ENCODE data around the gene LOXL3.
A peak's percentile ranks its signal among the peaks of the same experiment; 100 is the strongest.

Gene LOXL3

GRCh38 chr2:74482801-74483674 lies 70.7 kb downstream of the LOXL3 start, which contains the start of the genes CCDC142 and TTC31:
Gene CCDC142, minus strand, starts transcription at chr2:74482998. Its CDS starts 161 bp downstream, at chr2:74482837.
Gene TTC31, plus strand, starts transcription at chr2:74483081. Its CDS starts 15 bp downstream, at chr2:74483096.
- peak; percentile 92 for DNase-seq

Data from KG1 (cell line).